Breast epithelium (tissue), 4 donors: ENCODE data around the gene WWOX. TPM values are rescaled to one million over a fixed set of nuclear protein-coding genes. Genes with fewer than 3 reads are reported as not detected.

Experiments
- DNase-seq, 2 donors: peaks; one replicate each; pipeline ENCODE4 v3.0.0-alpha.2; 2019; ENCODE audit warnings: low spot score in 2 of 2
- H3K27ac ChIP-seq, 2 donors: fragments of 200-600 bp; sonication (generic) in 1 of 2; one replicate each; pipeline ENCODE4 v1.5.1; 2016 to 2019; ENCODE audit warnings: mild to moderate bottlenecking in 1 of 2
- H3K27me3 ChIP-seq, 2 donors: fragments of 200-600 bp; sonication (generic) in 1 of 2; one replicate each; pipeline versions ENCODE4 v1.5.1 to v1.6.0; 2017 to 2019; ENCODE audit warnings: control low read depth in 1 of 2, mild to moderate bottlenecking in 1 of 2
- H3K36me3 ChIP-seq: fragments of 200-600 bp; one replicate; pipeline ENCODE4 v1.5.1; 2019
- H3K4me1 ChIP-seq, 2 donors: fragments of 200-600 bp; sonication (generic); one replicate each; pipeline ENCODE4 v1.5.1; 2016 to 2019; ENCODE audit warnings: control low read depth in 1 of 2
- H3K4me3 ChIP-seq, 3 donors: fragments of 200-600 bp; sonication (generic); 1 replicate in 2 of 3; 2 replicates in 1 of 3; pipeline ENCODE4 v1.5.1; 2016 to 2019; ENCODE audit warnings: mild to moderate bottlenecking in 3 of 3, moderate library complexity in 2 of 3
- H3K9me3 ChIP-seq, 2 donors: fragments of 200-600 bp; sonication (generic) in 1 of 2; one replicate each; pipeline ENCODE4 v1.5.1; 2016 to 2019; ENCODE audit warnings: control low read depth in 1 of 2
- CTCF ChIP-seq, 3 donors: fragments of 450-650 bp; IDR thresholded peaks; one replicate each; pipeline ENCODE4 v1.5.1; 2016 to 2017; ENCODE audit warnings: antibody characterized with exemption in 3 of 3, mild to moderate bottlenecking in 3 of 3, moderate library complexity in 3 of 3
- POLR2A ChIP-seq: fragments of 450-650 bp; IDR thresholded peaks from one replicate; pipeline ENCODE4 v1.6.1; 2016; ENCODE audit warnings: antibody characterized with exemption, mild to moderate bottlenecking, moderate library complexity
- POLR2AphosphoS5 ChIP-seq, 3 donors: sonication (generic); formaldehyde crosslinking; IDR thresholded peaks; one replicate each; pipeline ENCODE4 v1.6.1; 2017; ENCODE audit warnings: antibody characterized with exemption in 3 of 3
- intact Hi-C: fragments of 100-400 bp; cut with DNase I; formaldehyde crosslinking; loops from one replicate; pipeline ENCODE4 v1.15.1; 2023; ENCODE audit warnings: low total_unique reads
- total RNA-seq, 3 donors: library from RNA; depleted of rRNA; stranded (reverse); fragments of >200 nt; gene quantifications; one replicate each; pipeline ENCODE4 v1.1.0, GENCODE V29; 2016

The WWOX gene
- total RNA-seq, 3 donors from 2014 or later: 42.9 to 73.6 (median 43.4) TPM

GRCh38 chr16:78443542-78444364, 344.3 kb downstream of the WWOX start:
- no peak overlapping the region for H3K4me3 ChIP-seq
- H3K27me3 ChIP-seq: no peaks in the 10 kb centered on the region
- intact Hi-C loops: loop anchor here (5.0 kb wide), 1 partner anchor 359 kb away; no protein-coding TSS in a partner anchor
- no peaks in the 10 kb centered on the region for H3K4me1 ChIP-seq
- no peak for DNase-seq
- H3K27ac ChIP-seq: no peak overlapping the region
- no peak for TF ChIP-seq POLR2AphosphoS5 (IDR thresholded peaks at IDR 0.05)
- TF ChIP-seq CTCF (IDR thresholded peaks at IDR 0.05): no peak
- TF ChIP-seq POLR2A: no peak
- H3K36me3 ChIP-seq: no peaks in the 10 kb centered on the region
- no peaks in the 10 kb centered on the region for H3K9me3 ChIP-seq

- H3K27me3 ChIP-seq: no peaks in the 10 kb centered on the region
- intact Hi-C loops: no loop called here
- H3K4me3 ChIP-seq: no peak overlapping the region
- H3K9me3 ChIP-seq: no peaks in the 10 kb centered on the region
- H3K4me1 ChIP-seq: no peaks in the 10 kb centered on the region
- no peak for TF ChIP-seq POLR2AphosphoS5 (IDR thresholded peaks at IDR 0.05)
- TF ChIP-seq CTCF (IDR thresholded peaks at IDR 0.05): no peak
- no peak for TF ChIP-seq POLR2A
- no peak for DNase-seq
- H3K36me3 ChIP-seq: no peaks in the 10 kb centered on the region
- no peak overlapping the region for H3K27ac ChIP-seq
Observed at GRCh38 chr16:78445818-78446217, 346.4 kb downstream of the WWOX start.

- no peaks in the 10 kb centered on the region for H3K9me3 ChIP-seq
- intact Hi-C loops: no loop called here
- H3K4me1 ChIP-seq: no peaks in the 10 kb centered on the region
- no peaks in the 10 kb centered on the region for H3K27me3 ChIP-seq
- no peak for TF ChIP-seq CTCF (IDR thresholded peaks at IDR 0.05)
- no peak for TF ChIP-seq POLR2AphosphoS5 (IDR thresholded peaks at IDR 0.05)
- no peak for TF ChIP-seq POLR2A
- no peak overlapping the region for H3K27ac ChIP-seq
- no peaks in the 10 kb centered on the region for H3K36me3 ChIP-seq
- no peak for DNase-seq
- no peak overlapping the region for H3K4me3 ChIP-seq
Observed at GRCh38 chr16:78446486-78446885, 347.0 kb downstream of the WWOX start.

- Histone ChIP-seq H3K9me3 (no peaks in the 10 kb centered on the region), H3K36me3 (no peaks in the 10 kb centered on the region), H3K4me3 (no peak overlapping the region), H3K27ac (no peak overlapping the region), H3K4me1 (no peaks in the 10 kb centered on the region), H3K27me3 (no peaks in the 10 kb centered on the region)
- TF ChIP-seq POLR2AphosphoS5 (IDR thresholded peaks at IDR 0.05): no peak
- no peak for TF ChIP-seq CTCF (IDR thresholded peaks at IDR 0.05)
- no peak for TF ChIP-seq POLR2A
- intact Hi-C loops: no loop called here
- DNase-seq: no peak
Observed at GRCh38 chr16:78446992-78447563, 347.6 kb downstream of the WWOX start.

- no peaks in the 10 kb centered on the region for H3K4me1 ChIP-seq
- intact Hi-C loops: no loop called here
- H3K27me3 ChIP-seq: no peaks in the 10 kb centered on the region
- H3K9me3 ChIP-seq: no peaks in the 10 kb centered on the region
- no peak overlapping the region for H3K4me3 ChIP-seq
- no peak for TF ChIP-seq POLR2A
- TF ChIP-seq POLR2AphosphoS5 (IDR thresholded peaks at IDR 0.05): no peak
- TF ChIP-seq CTCF (IDR thresholded peaks at IDR 0.05): no peak
- H3K36me3 ChIP-seq: no peaks in the 10 kb centered on the region
- no peak overlapping the region for H3K27ac ChIP-seq
- DNase-seq: no peak
Observed at GRCh38 chr16:78448658-78449271, 349.3 kb downstream of the WWOX start.
